H1 (cell line): ENCODE results near the gene PLCL1. TPM values are rescaled to one million over a fixed set of nuclear protein-coding genes. Genes with fewer than 3 reads are reported as not detected.
"Not testable (repeated sequence)": the region's sequence is repeated elsewhere in the genome, so short reads cannot be mapped to it uniquely, and the experiment has no call there.

Source experiments
- CTCF ChIA-PET: fragments of 300-600 bp; sonication (Branson Sonifier 250); formaldehyde crosslinking; loops from one replicate; lab custom pipeline; 2021; ENCODE audit not compliant: partially characterized antibody; lab: Charles Lee
- POLR2A ChIA-PET: fragments of 300-600 bp; sonication (Branson Sonifier 250); formaldehyde crosslinking; loops from one replicate; lab custom pipeline; 2021; ENCODE audit warnings: inconsistent platforms; ENCODE audit not compliant: partially characterized antibody; lab: Charles Lee
- DNase-seq, 2 experiments: peaks; one replicate each; pipeline versions ENCODE4 v3.0.0 to v3.0.0-alpha.2; 2010 to 2022; ENCODE audit warnings: low spot score in 2 of 2, low read depth in 1 of 2, mixed read lengths in 1 of 2
- FAIRE-seq: peaks from 2 replicates; lab custom pipeline; 2011; peaks lifted over from hg19 to GRCh38; lab: Jason Lieb, UNC
- H2AFZ ChIP-seq: 2 replicates; pipeline ENCODE4 v1.8.1; 2012; ENCODE audit warnings: low read length, inconsistent platforms
- H2AK5ac ChIP-seq: 2 replicates; pipeline ENCODE4 v1.6.1; 2013; ENCODE audit warnings: low read depth, low read length
- H2BK120ac ChIP-seq: replicated peaks from 2 replicates; pipeline ENCODE3; 2013; ENCODE audit warnings: low read depth, low read length, inconsistent platforms
- H2BK12ac ChIP-seq: 2 replicates; pipeline ENCODE4 v1.6.1; 2013; ENCODE audit warnings: low read depth, low read length
- H2BK15ac ChIP-seq: 2 replicates; pipeline ENCODE4 v1.6.1; 2013; ENCODE audit warnings: low read length
- H2BK20ac ChIP-seq: 2 replicates; pipeline ENCODE4 v1.6.1; 2013; ENCODE audit warnings: low read length
- H2BK5ac ChIP-seq: 2 replicates; pipeline ENCODE4 v1.6.1; 2013; ENCODE audit warnings: low read depth, low read length
- H3K14ac ChIP-seq: 2 replicates; pipeline ENCODE4 v1.6.1; 2013; ENCODE audit warnings: inconsistent platforms; ENCODE audit not compliant: insufficient read length
- H3K18ac ChIP-seq: 2 replicates; pipeline ENCODE4 v1.6.1; 2013; ENCODE audit warnings: low read length; ENCODE audit errors: extremely low read depth
- H3K23ac ChIP-seq: 2 replicates; pipeline ENCODE4 v1.6.1; 2013; ENCODE audit warnings: inconsistent platforms; ENCODE audit not compliant: insufficient read length
- H3K23me2 ChIP-seq: 2 replicates; pipeline ENCODE4 v1.6.1; 2013; ENCODE audit warnings: low read depth, low read length
- H3K27ac ChIP-seq: 2 replicates; pipeline ENCODE4 v1.6.1; 2011; ENCODE audit warnings: low read depth, low read length, inconsistent platforms
- H3K27me3 ChIP-seq, 4 experiments: replicated peaks in 1 of 4; 1 replicate in 1 of 4; 2 replicates in 3 of 4; pipeline versions ENCODE4 v1.6.1 to v1.8.1; 2011 to 2013; ENCODE audit warnings: low read length in 3 of 4, mild to moderate bottlenecking in 3 of 4, inconsistent platforms in 2 of 4, mixed read lengths in 2 of 4, moderate library complexity in 1 of 4; ENCODE audit not compliant: control insufficient read depth in 3 of 4, insufficient read depth in 3 of 4; ENCODE audit errors: extremely low read depth in 1 of 4
- H3K36me3 ChIP-seq, 4 experiments: 2 replicates each; pipeline versions ENCODE4 v1.6.1 to v1.8.1; 2011 to 2013; ENCODE audit warnings: mild to moderate bottlenecking in 4 of 4, low read length in 3 of 4, moderate library complexity in 2 of 4, control low read depth in 1 of 4, inconsistent platforms in 1 of 4; ENCODE audit not compliant: insufficient read depth in 4 of 4, control insufficient read depth in 2 of 4
- H3K4ac ChIP-seq: replicated peaks from 2 replicates; pipeline ENCODE3; 2013; ENCODE audit warnings: low read length, low read depth, mixed read lengths, inconsistent platforms; ENCODE audit not compliant: insufficient read length
- H3K4me1 ChIP-seq, 4 experiments: replicated peaks in 1 of 4; 1 replicate in 1 of 4; 2 replicates in 3 of 4; pipeline versions ENCODE4 v1.6.1 to v1.8.1; 2011 to 2013; ENCODE audit warnings: low read length in 3 of 4, inconsistent platforms in 2 of 4, mixed read lengths in 1 of 4; ENCODE audit not compliant: insufficient read depth in 4 of 4, control insufficient read depth in 3 of 4
- H3K4me2 ChIP-seq, 2 experiments: 2 replicates each; pipeline versions ENCODE4 v1.6.1 to v1.8.1; 2011 to 2013; ENCODE audit warnings: low read depth in 2 of 2, low read length in 2 of 2, control low read depth in 1 of 2, inconsistent platforms in 1 of 2, mild to moderate bottlenecking in 1 of 2; ENCODE audit not compliant: insufficient read depth in 1 of 2
- H3K4me3 ChIP-seq, 4 experiments: fragments of 200-600, 300-600 bp in 1 of 4; sonication (generic), shearing (Covaris generic), sonication (Bioruptor Twin) in 1 of 4; 2 replicates each; pipeline versions ENCODE4 v1.5.1 to v1.8.1; 2011 to 2016; ENCODE audit warnings: low read length in 4 of 4, low read depth in 3 of 4, control low read depth in 2 of 4, inconsistent platforms in 2 of 4, mild to moderate bottlenecking in 2 of 4, mixed read lengths in 1 of 4, moderate library complexity in 1 of 4; ENCODE audit not compliant: insufficient read depth in 2 of 4; ENCODE audit errors: extremely low read depth in 1 of 4
- H3K56ac ChIP-seq: replicated peaks from 2 replicates; pipeline ENCODE3; 2013; ENCODE audit warnings: low read depth, mild to moderate bottlenecking, mixed read lengths, low read length, inconsistent platforms; ENCODE audit not compliant: insufficient read length
- H3K79me1 ChIP-seq: 2 replicates; pipeline ENCODE4 v1.6.1; 2013; ENCODE audit warnings: low read depth, low read length, control low read depth
- H3K79me2 ChIP-seq, 2 experiments: 2 replicates each; pipeline versions ENCODE4 v1.6.1 to v1.8.1; 2012 to 2013; ENCODE audit warnings: low read length in 2 of 2, mild to moderate bottlenecking in 2 of 2, inconsistent platforms in 1 of 2; ENCODE audit not compliant: insufficient read depth in 2 of 2, control insufficient read depth in 1 of 2
- H3K9ac ChIP-seq, 4 experiments: replicated peaks in 1 of 4; 1 replicate in 1 of 4; 2 replicates in 3 of 4; pipeline versions ENCODE4 v1.6.1 to v1.8.1; 2011 to 2013; ENCODE audit warnings: low read depth in 3 of 4, low read length in 3 of 4, control low read depth in 2 of 4, mild to moderate bottlenecking in 2 of 4, moderate library complexity in 2 of 4, inconsistent platforms in 1 of 4; ENCODE audit errors: extremely low read depth in 1 of 4
- H3K9me3 ChIP-seq, 2 experiments: 2 replicates each; pipeline versions ENCODE4 v1.6.1 to v1.8.1; 2012 to 2013; ENCODE audit warnings: mild to moderate bottlenecking in 2 of 2, moderate library complexity in 2 of 2, control low read depth in 1 of 2, inconsistent platforms in 1 of 2, low read depth in 1 of 2, low read length in 1 of 2, mixed read lengths in 1 of 2; ENCODE audit not compliant: insufficient read depth in 2 of 2
- H4K20me1 ChIP-seq, 2 experiments: replicated peaks in 1 of 2; 2 replicates each; pipeline versions ENCODE3 to v1.8.1; 2011 to 2013; ENCODE audit warnings: inconsistent platforms in 2 of 2, low read length in 2 of 2, mild to moderate bottlenecking in 1 of 2; ENCODE audit not compliant: insufficient read depth in 2 of 2, control insufficient read depth in 1 of 2
- H4K5ac ChIP-seq: 2 replicates; pipeline ENCODE4 v1.6.1; 2013; ENCODE audit warnings: low read length, low read depth, mixed read lengths, inconsistent platforms; ENCODE audit not compliant: insufficient read length
- H4K8ac ChIP-seq: 2 replicates; pipeline ENCODE4 v1.8.0; 2013; ENCODE audit warnings: mild to moderate bottlenecking, moderate library complexity, low read length, inconsistent platforms; ENCODE audit not compliant: insufficient read depth; ENCODE audit errors: extremely low read depth
- H4K91ac ChIP-seq: replicated peaks from 2 replicates; pipeline ENCODE3; 2013; ENCODE audit warnings: low read length, mixed read lengths, inconsistent platforms; ENCODE audit not compliant: insufficient read length
- ATF2 ChIP-seq: IDR thresholded peaks from 2 replicates; pipeline ENCODE4 v1.6.1; 2012; ENCODE audit warnings: low read length, inconsistent platforms
- CBX5 ChIP-seq: fragments of 300-800, 300-1000 bp; sonication (generic); IDR thresholded peaks from 2 replicates; pipeline ENCODE4 v1.7.1; 2016; ENCODE audit warnings: antibody characterized with exemption, low read length, low read depth
- EP300 ChIP-seq, 2 experiments: IDR thresholded peaks; 1 replicate in 1 of 2; 2 replicates in 1 of 2; pipeline ENCODE4 v1.6.1; 2011 to 2012; ENCODE audit warnings: low read depth in 2 of 2, low read length in 2 of 2, mild to moderate bottlenecking in 2 of 2, borderline replicate concordance in 1 of 2, inconsistent platforms in 1 of 2, moderate library complexity in 1 of 2
- RXRA ChIP-seq: IDR thresholded peaks from 2 replicates; pipeline ENCODE4 v1.6.1; 2011; ENCODE audit warnings: low read depth, mild to moderate bottlenecking, low read length, moderate library complexity; ENCODE audit not compliant: insufficient read depth
- TAF7 ChIP-seq: optimal IDR thresholded peaks from 2 replicates; pipeline ENCODE3; 2011; ENCODE audit warnings: low read depth, mild to moderate bottlenecking, inconsistent platforms, low read length, moderate library complexity, borderline replicate concordance
- WGBS, 2 experiments: shearing (Covaris generic) in 1 of 2; methylation state at CpG; one replicate each; pipeline versions ENCODE4 v1.1.6 to v1.1.7; 2013 to 2015; ENCODE audit warnings: low lambda C conversion rate in 2 of 2, mixed read lengths in 2 of 2, inconsistent platforms in 1 of 2, low coverage in 1 of 2, missing lambda C conversion rate in 1 of 2; ENCODE audit not compliant: insufficient replicate concordance in 2 of 2, insufficient coverage in 1 of 2, insufficient read length in 1 of 2; ENCODE audit errors: extremely low coverage in 1 of 2, missing lambda C conversion rate in 1 of 2; 5-methylcytosine and 5-hydroxymethylcytosine counted together
- polyA plus RNA-seq, 7 experiments: library from polyadenylated mRNA; depleted of rRNA in 3 of 7; stranded (reverse) in 5 of 7; unstranded in 2 of 7; fragments of >200 nt in 5 of 7; fragments of 200-250 nt in 2 of 7; gene quantifications; 1 replicate in 5 of 7; 2 replicates in 1 of 7; 4 replicates in 1 of 7; pipeline versions ENCODE4 v1.2.1 to v1.2.3, GENCODE V29; 2011 to 2013; ENCODE audit warnings: missing spikeins in 2 of 7, mixed read lengths in 2 of 7
- total RNA-seq: library from RNA; stranded (reverse); fragmentation: NEBNext Ultra II Directional; extraction: Animal tissue kit (Norgen Biotek cat#: 25700); gene quantifications from 2 replicates; pipeline ENCODE4 v1.2.1, GENCODE V29; 2021

Gene PLCL1
- total and polyA plus RNA-seq, 2 of the 8 experiments (the other 6 are each of a cell fraction or from before 2014, with no cell fraction given): not detected

GRCh38 chr2:197828464-197829135 is 24.2 kb downstream of the PLCL1 start (continued):
- no peak for TF ChIP-seq TAF7
- TF ChIP-seq RXRA: no peak
- no peak for TF ChIP-seq EP300 (IDR thresholded peaks at IDR 0.05; ENCODE audit: borderline replicate concordance in 1 of 2, low read depth in 2 of 2, low read length in 2 of 2)
- TF ChIP-seq ATF2: no peak
- no peak for TF ChIP-seq CBX5

- H2BK15ac ChIP-seq, H2AFZ ChIP-seq, H3K9ac ChIP-seq, H3K9me3 ChIP-seq, H3K79me2 ChIP-seq, DNase-seq, H3K56ac ChIP-seq, H3K79me1 ChIP-seq, H3K23me2 ChIP-seq, H3K36me3 ChIP-seq, H3K14ac ChIP-seq, H4K20me1 ChIP-seq, H3K4ac ChIP-seq, POLR2A ChIA-PET, H3K4me2 ChIP-seq, H2BK12ac ChIP-seq, H2BK120ac ChIP-seq, H2AK5ac ChIP-seq, H3K27me3 ChIP-seq, H3K4me1 ChIP-seq, H4K8ac ChIP-seq, H4K5ac ChIP-seq, FAIRE-seq, H3K18ac ChIP-seq, H3K27ac ChIP-seq, H3K4me3 ChIP-seq, H2BK20ac ChIP-seq, H4K91ac ChIP-seq, H3K23ac ChIP-seq, H2BK5ac ChIP-seq: not testable (repeated sequence)
- CTCF ChIA-PET: interaction anchor here (1.5 kb wide), 1 partner anchor 21 kb away, joined by 3 read pairs; no protein-coding TSS in a partner anchor
- 89% methylated on average over 2 of the region's 2 CpGs; no CpG with 5 or more reads in 1 of the 2 experiments for whole genome bisulfite sequencing, 2 experiments
Observed at GRCh38 chr2:197834771-197835170, 30.4 kb downstream of the PLCL1 start.
